SK-N-SH (cell line): ENCODE measurements around the gene LRRC59. TPM values are rescaled to one million over a fixed set of nuclear protein-coding genes. Genes with fewer than 3 reads are reported as not detected.

Experiments
- CTCF ChIA-PET: fragments of 300-600, 350-600 bp; formaldehyde crosslinking; extraction: SDS; loops from one replicate; lab custom pipeline; 2021; lab: Yijun Ruan, JAX
- POLR2A ChIA-PET: fragments of 350-600 bp; sonication (Branson Sonifier 250); formaldehyde crosslinking; extraction: SDS; loops from one replicate; lab custom pipeline; 2020; ENCODE audit warnings: antibody characterized with exemption, inconsistent platforms; lab: Yijun Ruan, JAX
- DNase-seq: peaks from one replicate; pipeline ENCODE4 v3.0.0; 2012
- H2AFZ ChIP-seq: fragments of 200-600 bp; sonication (generic); 2 replicates; pipeline ENCODE4 v1.8.1; 2016; ENCODE audit warnings: antibody characterized with exemption, mild to moderate bottlenecking, low read depth
- H3F3A ChIP-seq: fragments of 200-600 bp; sonication (generic); replicated peaks from 2 replicates; pipeline ENCODE3; 2016; ENCODE audit warnings: antibody characterized with exemption, mild to moderate bottlenecking; ENCODE audit not compliant: insufficient read depth
- H3K27ac ChIP-seq, 2 experiments: fragments of 200-500 bp in 1 of 2; fragments of 200-600 bp in 1 of 2; sonication (Bioruptor generic) in 1 of 2; sonication (generic), shearing (Covaris generic) in 1 of 2; 2 replicates each; pipeline versions ENCODE4 v1.5.1 to v1.6.1; 2014 to 2016; ENCODE audit warnings: low read depth in 2 of 2, inconsistent platforms in 1 of 2, low read length in 1 of 2, mild to moderate bottlenecking in 1 of 2, mixed read lengths in 1 of 2
- H3K27me3 ChIP-seq: fragments of 200-600 bp; sonication (generic), shearing (Covaris generic); 2 replicates; pipeline ENCODE4 v1.6.1; 2016; ENCODE audit warnings: mixed run types; ENCODE audit not compliant: insufficient read depth
- H3K36me3 ChIP-seq, 2 experiments: fragments of 200-500 bp in 1 of 2; fragments of 200-600 bp in 1 of 2; sonication (Bioruptor generic) in 1 of 2; sonication (generic) in 1 of 2; replicated peaks in 1 of 2; 2 replicates each; pipeline versions ENCODE3 to v1.5.1; 2014 to 2016; ENCODE audit warnings: low read length in 1 of 2, mild to moderate bottlenecking in 1 of 2; ENCODE audit not compliant: insufficient read depth in 2 of 2, control insufficient read depth in 1 of 2
- H3K4me1 ChIP-seq, 2 experiments: fragments of 200-500 bp in 1 of 2; fragments of 200-600 bp in 1 of 2; sonication (Bioruptor generic) in 1 of 2; sonication (generic), shearing (Covaris generic) in 1 of 2; 2 replicates each; pipeline versions ENCODE4 v1.5.1 to v1.6.1; 2014 to 2016; ENCODE audit warnings: low read depth in 1 of 2, low read length in 1 of 2, mixed run types in 1 of 2; ENCODE audit not compliant: insufficient read depth in 2 of 2, control insufficient read depth in 1 of 2
- H3K4me2 ChIP-seq: fragments of 200-600 bp; sonication (generic), shearing (Covaris generic); 2 replicates; pipeline ENCODE4 v1.6.1; 2017; ENCODE audit warnings: mixed run types
- H3K4me3 ChIP-seq, 2 experiments: fragments of 200-500 bp in 1 of 2; fragments of 200-600 bp in 1 of 2; sonication (Bioruptor generic) in 1 of 2; sonication (generic), shearing (Covaris generic) in 1 of 2; 2 replicates each; pipeline versions ENCODE4 v1.5.1 to v1.8.1; 2014 to 2016; ENCODE audit warnings: low read depth in 2 of 2, inconsistent platforms in 1 of 2, low read length in 1 of 2, mild to moderate bottlenecking in 1 of 2, mixed read lengths in 1 of 2, moderate library complexity in 1 of 2
- H3K79me2 ChIP-seq: fragments of 200-600 bp; sonication (generic); 2 replicates; pipeline ENCODE4 v1.8.1; 2017; ENCODE audit warnings: mild to moderate bottlenecking; ENCODE audit not compliant: insufficient read depth
- H3K9ac ChIP-seq: fragments of 200-600 bp; sonication (generic); 2 replicates; pipeline ENCODE4 v1.6.1; 2017; ENCODE audit warnings: mixed run types
- H3K9me2 ChIP-seq: fragments of 200-600 bp; sonication (generic); 2 replicates; pipeline ENCODE4 v1.6.1; 2017; ENCODE audit warnings: mixed run types
- H3K9me3 ChIP-seq: fragments of 200-600 bp; sonication (generic); 2 replicates; pipeline ENCODE4 v1.6.1; 2017; ENCODE audit warnings: mixed run types, mild to moderate bottlenecking, moderate library complexity
- H4K20me1 ChIP-seq: fragments of 200-600 bp; sonication (generic); 2 replicates; pipeline ENCODE4 v1.6.1; 2017; ENCODE audit warnings: mild to moderate bottlenecking, mixed run types; ENCODE audit not compliant: insufficient read depth
- CHD2 ChIP-seq: fragments of 150-350 bp; IDR thresholded peaks from 2 replicates; pipeline ENCODE4 v1.6.1; 2018; ENCODE audit warnings: low read length; ENCODE audit not compliant: partially characterized antibody
- EZH2phosphoT487 ChIP-seq: fragments of 200-600 bp; sonication (generic); IDR thresholded peaks from 2 replicates; pipeline ENCODE4 v1.6.1; 2017; ENCODE audit warnings: low read depth, mixed run types, mild to moderate bottlenecking, antibody characterized with exemption, moderate library complexity, borderline replicate concordance
- FOXJ3 ChIP-seq: sonication (generic); formaldehyde crosslinking; IDR thresholded peaks from 2 replicates; pipeline ENCODE4 v1.5.1; 2020; ENCODE audit warnings: mild to moderate bottlenecking, missing genetic modification reagents
- FOXM1 ChIP-seq: IDR thresholded peaks from 2 replicates; pipeline ENCODE4 v1.4.0; 2012; ENCODE audit warnings: low read depth, mild to moderate bottlenecking
- MEF2A ChIP-seq: IDR thresholded peaks from 2 replicates; pipeline ENCODE4 v1.4.0; 2012; ENCODE audit warnings: low read depth, borderline replicate concordance
- MXI1 ChIP-seq: IDR thresholded peaks from 2 replicates; pipeline ENCODE4 v1.6.1; 2012; ENCODE audit warnings: mild to moderate bottlenecking, low read depth, low read length, improper control_type of control experiment
- NFIC ChIP-seq: IDR thresholded peaks from 2 replicates; pipeline ENCODE4 v1.4.0; 2012; ENCODE audit warnings: borderline replicate concordance
- NRF1 ChIP-seq: IDR thresholded peaks from 2 replicates; pipeline ENCODE4 v1.6.1; 2012; ENCODE audit warnings: low read depth, mild to moderate bottlenecking, low read length
- RCOR1 ChIP-seq: fragments of 150-350 bp; IDR thresholded peaks from 2 replicates; pipeline ENCODE4 v1.6.1; 2017; ENCODE audit warnings: antibody characterized with exemption, low read length
- REST ChIP-seq: IDR thresholded peaks from 2 replicates; pipeline ENCODE4 v1.6.1; 2012; ENCODE audit warnings: mild to moderate bottlenecking, low read depth, low read length, moderate library complexity
- SIN3A ChIP-seq: IDR thresholded peaks from 2 replicates; pipeline ENCODE4 v1.6.1; 2012; ENCODE audit warnings: low read depth, mild to moderate bottlenecking, low read length, moderate library complexity, borderline replicate concordance
- SMC3 ChIP-seq: IDR thresholded peaks from 2 replicates; pipeline ENCODE4 v1.6.1; 2012; ENCODE audit warnings: low read depth, low read length, improper control_type of control experiment
- YY1 ChIP-seq: IDR thresholded peaks from 2 replicates; pipeline ENCODE4 v1.4.0; 2012; ENCODE audit warnings: low read depth, mild to moderate bottlenecking
- ZBTB33 ChIP-seq: IDR thresholded peaks from 2 replicates; pipeline ENCODE4 v1.4.0; 2012; ENCODE audit warnings: low read depth, borderline replicate concordance
- WGBS: methylation state at CpG from one replicate; pipeline ENCODE4 v1.1.6; 2017; ENCODE audit warnings: low lambda C conversion rate; 5-methylcytosine and 5-hydroxymethylcytosine counted together
- polyA plus RNA-seq, 3 experiments: library from polyadenylated mRNA; depleted of rRNA; stranded (reverse); fragments of >200 nt; gene quantifications; 2 replicates each; pipeline ENCODE4 v1.2.3, GENCODE V29; 2012

LRRC59 gene
- polyA plus RNA-seq, 1 of the 3 experiments (the other 2 are of a cell fraction): 137 TPM

DNA sequence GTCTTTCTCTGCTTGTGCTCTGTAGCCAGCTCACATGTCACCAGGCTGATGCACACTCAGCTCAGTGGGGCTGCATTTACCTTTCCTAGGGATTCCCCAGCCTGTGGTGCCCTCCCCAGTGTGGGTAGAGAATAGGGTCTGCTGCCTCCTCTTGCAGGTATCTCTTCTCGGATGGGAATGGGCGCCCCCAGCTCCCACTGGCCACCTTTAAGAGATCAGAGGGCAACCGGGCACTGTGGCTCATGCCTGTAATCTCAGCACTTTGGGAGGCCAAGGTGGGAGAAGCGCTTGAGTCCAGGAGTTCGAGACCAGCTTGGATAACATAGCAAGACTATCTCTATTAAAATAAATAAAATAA lies 48.1 kb downstream of the LRRC59 start:
- Histone ChIP-seq H3K4me2 (no peak overlapping the region), H3F3A (peaks cover 9% of the 10 kb centered on the region), H3K9ac (no peak overlapping the region), H4K20me1 (peaks cover 16% of the 10 kb centered on the region; the same call in 1 of the 2 replicates), H3K27me3 (no peaks in the 10 kb centered on the region), H3K4me1 (peaks cover 11 to 29% of the 10 kb centered on the region in 2 experiments; a peak in 3 of 4 replicates)
- CTCF ChIA-PET: interaction anchor here (0.6 to 4.5 kb wide), 7 partner anchors 13 to 187 kb away, joined by 3 to 56 read pairs (median 3); no protein-coding TSS in a partner anchor
- TF ChIP-seq MEF2A: no peak
- TF ChIP-seq NFIC: no peak
- TF ChIP-seq ZBTB33: no peak
- TF ChIP-seq REST: no peak
- TF ChIP-seq CHD2: no peak
- no peak for TF ChIP-seq YY1
- TF ChIP-seq FOXM1: no peak
- TF ChIP-seq NRF1: no peak
- TF ChIP-seq EZH2phosphoT487: no peak
- no peak for TF ChIP-seq SMC3
- TF ChIP-seq SIN3A: no peak
- no peak for TF ChIP-seq RCOR1
- TF ChIP-seq MXI1: no peak
- TF ChIP-seq FOXJ3 (CRISPR knock-in tag): no peak
- TF ChIP-seq, all 33 proteins: peak for 0
- H3K36me3 ChIP-seq: peaks cover 5 to 8% of the 10 kb centered on the region in 2 experiments
- no peaks in the 10 kb centered on the region for H3K9me3 ChIP-seq
- no peaks in the 10 kb centered on the region for H3K9me2 ChIP-seq
- POLR2A ChIA-PET: interaction anchor here (0.7 to 1.1 kb wide), 2 partner anchors 13 to 137 kb away, joined by 3 to 5 read pairs; no protein-coding TSS in a partner anchor
- no peak overlapping the region for H3K4me3 ChIP-seq
- no peak overlapping the region for H2AFZ ChIP-seq
- no peak for DNase-seq
- H3K79me2 ChIP-seq: peaks cover 60% of the 10 kb centered on the region
- H3K27ac ChIP-seq: no peak overlapping the region
- 97% methylated on average over 5 of the region's 5 CpGs for WGBS
